GM18502 (cell line): Measurements from ENCODE around the gene S100A4.

ENCODE experiments used
- ATAC-seq: cut with Tn5 transposase; IDR thresholded peaks from one replicate; pipeline ENCODE4 v1.9.1; 2021; ENCODE audit warnings: mild to moderate bottlenecking; ENCODE audit not compliant: unreplicated experiment, poor library complexity

Gene S100A4

GRCh38 chr1:153549741-153550397, 4.3 kb upstream of the S100A4 start:
- no peak for ATAC-seq

- ATAC-seq: no peak
Measured at GRCh38 chr1:153548722-153549688, 3.4 kb upstream of the S100A4 start, which contains the start of gene S100A3. Gene S100A3 (minus strand): TSS chr1:153549258. CDS start chr1:153548485, 773 bp downstream.

DNA sequence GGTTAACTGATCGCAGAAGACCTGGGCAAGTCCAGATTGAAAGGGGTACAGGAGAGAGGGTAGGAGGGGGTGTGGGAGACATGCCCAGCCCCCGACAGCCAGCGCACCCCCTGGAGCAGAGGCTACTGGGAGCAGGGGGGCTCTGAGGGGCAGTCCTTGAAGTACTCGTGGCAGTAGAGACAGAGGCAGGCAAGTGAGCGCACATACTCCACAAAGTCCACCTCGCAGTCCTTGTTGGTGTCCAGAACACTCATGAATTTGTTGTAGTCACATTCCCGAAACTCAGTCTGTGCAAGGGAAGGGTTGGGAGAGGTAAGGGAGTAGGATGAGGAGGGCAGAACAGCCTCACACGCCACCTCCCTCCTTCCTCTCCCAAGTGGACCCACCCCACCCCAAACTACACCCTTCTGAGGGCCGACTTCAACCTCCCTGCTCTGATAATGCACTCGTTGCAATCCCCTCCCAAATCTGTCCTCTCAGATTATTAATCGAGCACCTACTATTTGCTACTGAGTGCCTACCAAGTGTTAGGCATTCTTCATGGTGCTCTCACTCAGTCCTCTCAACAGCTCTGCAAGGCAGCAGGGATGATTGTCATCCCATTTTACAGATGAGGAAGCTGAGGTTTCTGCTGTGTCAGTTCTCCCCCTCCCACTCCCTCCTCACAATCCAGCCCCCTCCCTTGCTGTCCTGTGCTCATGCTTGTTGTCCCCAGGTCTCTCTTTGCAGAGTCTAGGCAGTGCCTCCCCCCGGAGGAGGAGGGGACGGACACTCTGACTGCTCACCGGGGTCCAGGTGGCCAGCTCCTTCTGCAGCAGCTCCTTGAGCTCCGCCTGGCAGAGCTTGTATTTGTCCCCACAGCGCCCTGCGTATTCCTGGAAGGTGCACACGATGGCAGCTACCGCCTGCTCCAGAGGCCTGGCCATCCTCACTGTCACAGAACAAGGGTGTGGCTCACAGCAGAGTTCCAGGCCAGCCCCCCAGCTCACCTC, 2.2 kb upstream of the S100A4 start:
- ATAC-seq: no peak

- ATAC-seq: no peak
Measured at GRCh38 chr1:153546796-153547559, 1.4 kb upstream of the S100A4 start.

GRCh38 chr1:153546371-153546770, 765 bp upstream of the S100A4 start:
- ATAC-seq: no peak

- ATAC-seq: no peak
Measured at GRCh38 chr1:153544453-153545066, 1.0 kb downstream of the S100A4 start.

GRCh38 chr1:153543736-153544135, 1.9 kb downstream of the S100A4 start:
- ATAC-seq: no peak

DNA sequence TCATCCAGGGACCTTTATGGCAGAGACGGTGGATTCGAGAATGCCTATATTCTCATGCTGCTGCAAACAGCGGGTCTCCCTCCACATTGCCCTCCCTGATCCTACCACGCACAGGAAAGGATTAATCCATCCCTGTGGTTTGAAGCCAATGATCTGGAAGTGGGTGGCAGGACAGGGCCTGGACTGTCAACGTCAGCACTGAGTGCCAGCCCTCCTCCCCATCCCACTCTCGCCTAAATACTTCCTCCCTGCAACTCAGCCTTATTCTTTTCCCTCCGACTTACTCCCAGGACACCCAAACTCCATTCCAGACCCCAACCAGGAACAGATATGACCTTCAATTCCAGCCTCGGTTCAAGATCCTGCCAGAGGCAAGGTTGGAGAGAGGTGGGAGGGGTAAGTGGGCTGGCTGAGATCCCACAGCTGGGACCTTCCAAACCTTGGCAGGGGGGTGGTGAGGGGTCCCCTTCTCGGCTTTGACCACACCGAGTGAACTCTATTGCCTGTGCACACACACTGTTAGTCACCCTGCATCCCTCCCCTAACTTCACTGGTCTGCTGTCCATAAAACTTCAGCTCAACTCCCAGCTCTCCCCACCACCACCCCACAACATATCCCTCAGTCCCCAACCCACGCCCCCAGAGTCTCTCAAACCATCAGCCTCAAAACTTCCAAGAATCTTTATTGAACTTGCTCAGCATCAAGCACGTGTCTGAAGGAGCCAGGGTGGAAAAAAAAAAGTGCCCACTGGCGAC, 2.5 kb downstream of the S100A4 start:
- ATAC-seq: no peak

- no peak for ATAC-seq
Measured at GRCh38 chr1:153541641-153542590, 3.7 kb downstream of the S100A4 start.

DNA sequence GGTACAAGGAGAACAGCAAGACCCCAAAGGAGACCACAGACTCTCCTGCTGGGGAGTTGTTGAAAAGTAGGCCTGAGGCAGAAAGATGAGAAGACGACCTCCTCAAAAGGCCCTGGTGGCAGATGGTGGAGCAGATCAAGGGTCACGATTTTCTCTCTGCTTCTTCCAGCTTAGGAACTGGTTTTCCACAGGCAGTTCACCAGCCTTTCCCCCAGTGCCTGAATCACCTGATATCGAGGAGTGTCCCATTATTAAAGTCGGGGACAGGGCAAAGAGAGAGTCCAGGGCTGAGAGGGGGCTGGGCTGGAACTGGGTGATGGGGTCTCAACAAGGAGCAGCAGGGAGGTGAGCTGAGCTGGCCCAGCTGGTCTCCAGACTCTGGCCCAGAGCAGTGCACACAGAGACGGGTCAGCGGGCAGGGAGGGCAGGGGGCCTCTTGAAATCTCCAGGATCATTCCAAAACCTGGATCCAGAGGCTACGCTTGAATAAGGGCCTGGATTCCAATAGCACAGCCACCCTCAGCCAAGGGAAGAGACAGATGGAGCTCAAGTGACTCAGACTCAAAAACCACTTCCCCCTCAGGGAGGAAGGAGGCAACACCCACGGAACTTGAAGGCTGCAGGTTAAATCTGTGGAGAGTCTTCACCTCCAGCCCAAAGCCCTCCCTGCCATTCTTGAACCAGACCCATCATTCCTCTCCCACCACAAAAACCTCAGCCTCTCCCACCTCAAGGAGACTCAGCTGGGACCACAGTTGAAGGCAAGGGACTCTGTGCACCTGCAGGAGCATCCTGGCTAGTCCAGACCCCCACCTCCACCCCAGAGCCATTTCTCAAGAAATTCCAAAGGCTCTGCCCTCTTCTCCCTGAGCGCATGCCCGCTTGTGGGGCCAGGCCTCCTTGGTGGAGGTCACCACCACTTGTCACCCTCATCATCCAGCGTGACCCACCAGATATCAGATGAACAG, 4.9 kb downstream of the S100A4 start, which contains the start of gene S100A5:
Gene S100A5, minus strand, starts transcription at position 541 of the 968 bp plus-strand sequence. CDS start 743 bp downstream, outside the sequence.
- no peak for ATAC-seq

GRCh38 chr1:153539395-153540093, 6.1 kb downstream of the S100A4 start:
- ATAC-seq: no peak

GRCh38 chr1:153538315-153538821, 7.2 kb downstream of the S100A4 start:
- no peak for ATAC-seq

- ATAC-seq: no peak
Measured at GRCh38 chr1:153537376-153537730, 8.3 kb downstream of the S100A4 start.

GRCh38 chr1:153536671-153537375, 8.8 kb downstream of the S100A4 start:
- no peak for ATAC-seq
